Germinal center (tissue), 1 donor: ENCODE results near the gene SIGLEC9.

ENCODE experiments used
- DNase-seq: peaks from one replicate; pipeline ENCODE4 v3.0.0; 2012; ENCODE audit warnings: mixed read lengths, low spot score

Gene SIGLEC9

DNA sequence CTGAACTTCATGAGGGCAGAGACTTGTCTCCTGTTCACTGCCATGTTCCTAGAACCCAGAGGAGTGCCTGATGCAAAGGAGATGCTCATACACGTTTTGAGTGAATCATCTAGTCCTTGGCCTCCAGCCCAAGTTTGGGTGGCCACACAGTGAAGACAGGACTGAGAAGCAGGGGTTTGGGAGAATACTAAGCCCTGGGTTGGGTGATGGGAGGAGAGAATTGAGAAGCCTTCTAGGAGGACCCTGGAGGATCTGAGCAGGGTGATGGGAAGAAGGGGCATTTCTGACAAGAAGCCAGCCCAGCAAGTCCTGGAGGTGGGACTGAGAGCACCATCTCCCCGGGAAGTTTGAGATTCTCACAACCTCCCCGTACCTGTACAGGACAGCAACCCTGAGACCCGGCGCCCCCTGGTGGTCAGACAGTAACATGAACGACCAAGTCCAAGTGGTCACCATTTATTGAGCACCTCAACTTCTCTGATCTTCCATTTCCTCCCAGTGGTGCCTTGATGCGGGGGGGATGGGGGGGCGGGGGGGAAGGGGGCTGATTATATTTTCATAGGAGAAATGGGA is 27.5 kb upstream of the SIGLEC9 start:
- DNase-seq, result peak; percentile 72

DNA sequence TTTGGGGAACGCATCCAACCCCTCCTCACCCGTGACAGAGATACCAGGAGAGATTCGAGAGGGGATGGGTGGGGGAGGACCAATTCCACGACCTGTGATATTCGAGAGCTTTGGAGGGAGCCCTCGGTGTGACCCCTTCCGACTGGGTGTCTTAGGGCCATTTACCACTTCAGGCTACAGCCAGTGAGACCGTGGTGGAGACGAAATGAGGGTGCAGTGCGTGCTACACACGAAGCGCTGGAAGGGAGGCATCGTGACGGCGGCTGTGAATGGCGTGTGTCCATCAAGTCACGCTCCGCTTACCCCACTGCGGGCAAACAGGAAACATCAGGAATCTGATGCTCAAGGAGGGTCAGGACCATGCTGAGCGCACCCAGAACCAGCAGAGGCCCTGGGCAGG is 26.9 kb upstream of the SIGLEC9 start:
- no peak for DNase-seq

DNA sequence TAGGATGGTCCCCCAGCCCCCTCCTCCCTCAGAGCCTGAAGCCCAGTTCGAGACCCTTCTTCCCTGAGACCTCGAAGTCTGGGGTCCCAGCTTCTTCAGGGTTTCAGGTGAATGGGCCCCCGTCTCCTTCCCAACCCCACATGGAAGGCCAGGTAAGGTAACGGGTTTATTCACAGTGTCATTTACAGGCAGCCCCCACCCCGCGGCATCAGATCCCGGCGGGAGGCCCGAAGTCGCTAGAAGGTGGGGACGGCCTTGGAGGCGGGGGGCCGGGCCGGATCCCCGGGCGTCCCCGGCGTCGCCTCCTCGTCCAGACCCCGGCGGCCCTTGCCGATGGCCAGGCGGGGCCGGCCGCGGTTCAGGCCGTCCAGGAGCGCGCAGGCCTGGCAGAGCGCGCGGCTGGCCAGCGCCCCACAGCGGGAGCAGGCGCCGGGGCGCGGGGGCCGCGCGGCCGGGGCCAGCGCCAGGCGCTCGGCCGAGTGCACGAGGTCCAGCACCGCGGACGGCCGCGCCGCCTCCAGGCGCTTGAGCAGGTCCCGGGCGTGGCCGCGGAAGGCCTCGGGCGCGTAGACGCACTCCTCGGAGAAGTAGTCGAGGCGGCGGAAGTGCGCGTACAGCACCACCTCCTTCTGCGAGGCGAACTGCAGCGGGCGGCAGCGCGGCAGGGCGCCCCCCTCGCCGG is 26.2 kb upstream of the SIGLEC9 start:
- DNase-seq, result no peak

DNA sequence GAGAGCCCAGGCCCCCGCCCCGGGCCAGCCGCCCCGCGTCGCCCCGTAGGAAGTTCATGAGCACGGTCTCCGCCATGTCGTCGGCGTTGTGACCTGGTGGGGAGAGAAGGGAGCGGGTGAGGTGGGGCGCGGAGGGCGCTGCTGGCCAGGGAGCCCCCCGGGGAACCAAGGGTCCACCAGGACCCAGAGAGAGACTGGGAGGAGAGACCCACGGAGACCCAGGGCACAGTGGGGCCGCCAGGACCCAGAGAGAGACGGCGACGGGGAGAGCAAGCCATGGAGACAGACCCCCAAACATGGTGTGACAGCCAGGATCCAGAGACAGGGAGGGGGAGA is 25.7 kb upstream of the SIGLEC9 start:
- DNase-seq, result no peak

DNA sequence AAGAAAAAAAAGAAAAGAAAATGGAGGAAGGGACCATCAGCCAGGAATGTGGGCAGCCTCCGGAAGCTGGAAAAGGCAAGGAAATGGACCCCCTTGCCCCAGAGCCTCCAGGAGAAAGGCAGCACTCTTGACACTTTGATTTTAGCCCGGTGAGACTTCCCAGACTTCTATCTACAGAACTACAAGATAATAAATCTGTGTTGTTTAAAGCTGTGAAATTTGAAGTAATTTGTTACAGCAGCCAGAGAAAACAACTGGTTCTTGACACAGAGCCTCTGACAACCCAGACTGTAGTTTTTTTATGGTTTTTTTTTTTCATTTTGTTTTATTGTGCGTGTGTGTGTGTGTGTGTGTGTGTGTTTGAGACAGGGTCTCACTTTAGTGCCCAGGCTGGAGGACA is 24.1 kb upstream of the SIGLEC9 start:
- no peak for DNase-seq

DNA sequence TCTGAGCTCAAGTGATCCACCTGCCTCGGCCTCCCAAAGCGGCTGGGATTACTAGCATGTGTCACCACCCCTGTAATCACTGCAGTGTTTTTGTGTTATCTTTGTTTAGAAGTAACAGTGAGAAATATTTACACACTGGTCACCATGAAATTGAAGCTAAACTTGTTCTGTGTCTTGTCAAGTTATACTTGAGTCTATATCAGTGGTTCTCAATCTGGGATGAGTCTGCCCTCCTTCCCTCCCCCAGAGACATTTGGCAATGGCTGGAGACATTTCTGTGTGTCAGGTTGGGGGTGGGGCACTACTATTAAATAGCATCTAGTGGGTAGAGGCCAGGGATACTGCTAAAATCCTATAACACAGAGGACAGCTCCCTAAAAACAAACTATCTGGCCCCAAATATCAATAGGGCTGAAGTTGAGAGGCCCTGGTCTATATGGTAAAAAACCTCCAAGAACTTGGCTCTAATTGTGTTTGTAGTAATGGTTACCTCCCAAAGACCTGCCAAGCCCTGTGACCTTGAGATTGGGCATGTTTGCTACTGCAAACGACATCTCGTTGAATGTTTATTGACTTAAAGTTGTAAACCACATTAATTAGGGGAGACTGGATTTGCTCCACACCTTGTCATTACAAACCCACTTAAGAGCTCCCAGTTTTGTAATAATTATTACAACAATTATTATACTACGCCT is 23.4 kb upstream of the SIGLEC9 start:
- no peak for DNase-seq

DNA sequence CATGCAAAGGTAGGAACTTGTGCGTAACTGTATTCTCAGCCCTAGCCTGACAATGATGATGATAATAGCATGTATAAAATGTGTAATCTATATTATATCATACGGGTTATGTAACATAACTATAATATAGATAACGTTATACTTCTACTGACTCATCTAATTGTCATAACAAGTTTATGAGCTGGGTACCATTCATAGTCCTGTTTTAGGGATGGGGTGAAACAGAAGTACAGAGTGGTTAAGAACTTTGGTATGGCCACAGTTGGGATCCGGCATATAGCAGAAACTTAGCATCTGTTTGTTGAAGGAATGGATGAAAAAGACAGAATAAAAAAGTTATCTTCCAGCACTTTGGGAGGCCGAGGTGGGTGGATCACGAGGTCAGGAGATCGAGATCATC is 21.7 kb upstream of the SIGLEC9 start:
- no peak for DNase-seq

DNA sequence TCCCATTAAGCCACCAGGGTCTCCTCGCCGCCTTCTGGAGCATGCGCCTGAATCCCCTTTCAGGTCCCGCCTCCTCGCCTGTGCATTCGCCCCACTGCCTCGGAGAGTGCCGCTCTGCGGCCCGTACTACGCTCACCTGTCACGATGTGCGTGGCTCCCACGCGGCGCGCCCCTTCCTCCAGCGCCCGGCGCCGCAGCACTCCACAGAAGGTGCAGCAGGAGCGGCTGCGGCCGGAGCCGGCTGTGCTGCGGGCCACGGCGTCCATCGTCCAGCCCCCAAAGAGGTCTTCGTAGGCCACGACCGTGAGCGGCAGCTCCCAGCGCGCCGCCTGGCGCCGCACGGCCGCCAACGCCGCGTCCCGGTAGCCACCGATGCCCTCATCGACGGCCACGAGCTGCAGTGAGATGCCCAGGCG is 20.8 kb upstream of the SIGLEC9 start:
- DNase-seq, result no peak

DNA sequence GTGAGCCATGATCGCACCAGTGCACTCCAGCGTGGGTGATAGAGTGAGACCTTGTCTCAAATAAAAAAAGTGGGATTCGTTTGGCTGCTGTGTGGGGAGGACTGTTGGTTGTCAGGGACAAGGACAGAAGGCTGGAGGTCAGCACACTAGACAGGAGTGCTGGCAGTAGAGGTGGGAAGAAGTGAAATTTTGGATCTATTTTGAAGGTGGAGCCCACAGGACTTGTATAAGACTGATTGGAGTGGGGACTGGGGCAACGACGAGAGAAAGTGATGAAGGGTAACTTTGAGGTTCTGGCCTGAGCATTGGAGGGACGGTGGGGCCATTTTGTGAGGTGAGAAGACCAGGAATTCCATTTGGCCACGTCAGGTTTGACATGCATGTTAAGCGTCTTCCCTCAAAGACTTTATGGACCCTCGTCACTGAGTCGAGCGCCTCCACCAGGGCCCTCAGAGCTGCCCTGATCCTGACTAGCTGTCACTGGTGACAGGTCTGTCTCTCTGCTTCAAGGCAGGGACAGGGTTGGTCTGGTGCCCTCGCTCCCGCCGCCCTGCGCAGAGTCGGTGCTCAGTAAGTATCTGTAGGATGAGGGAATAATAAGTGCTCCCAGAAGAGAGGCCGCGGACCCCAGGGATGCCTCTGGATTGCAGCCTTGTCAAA is 17.2 kb upstream of the SIGLEC9 start:
- DNase-seq, result no peak

DNA sequence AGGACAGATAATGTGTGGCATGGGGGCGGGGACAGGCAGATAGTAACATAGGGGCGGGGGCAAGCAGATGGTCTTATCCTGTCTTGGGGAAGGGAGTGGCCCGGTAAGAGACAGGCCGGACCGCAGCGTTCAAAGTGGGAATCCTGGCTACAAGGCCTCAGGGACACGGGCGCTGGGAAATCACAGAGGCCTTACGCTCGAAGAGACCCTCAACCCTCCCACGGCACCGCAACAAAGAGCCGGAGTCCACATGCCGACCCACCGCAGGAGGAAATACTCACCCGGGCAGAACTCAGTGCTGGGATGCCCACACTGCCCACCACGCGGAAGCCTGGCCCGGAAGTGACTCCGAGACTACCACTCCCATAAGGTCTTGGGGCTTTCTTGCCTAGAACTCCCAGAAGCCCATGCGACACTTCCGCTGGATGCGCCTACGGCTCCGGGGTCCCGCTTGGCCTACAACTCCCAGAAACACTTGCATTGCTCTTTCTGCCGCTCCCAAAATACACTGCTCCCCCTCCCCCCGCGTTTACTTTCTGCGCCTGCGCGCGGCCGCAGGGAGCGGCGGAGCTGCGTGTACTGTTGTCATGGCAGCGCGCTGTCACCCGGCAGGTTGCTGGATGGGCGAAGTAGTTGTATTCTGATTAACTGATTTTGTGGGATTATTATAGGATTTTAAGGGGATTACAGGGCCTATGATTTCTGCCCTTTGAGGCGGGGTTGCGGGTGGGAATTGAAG is 16.5 kb upstream of the SIGLEC9 start, which contains the start of gene CTU1:
TSS of gene CTU1 (minus strand) at position 344 of the 739 bp plus-strand sequence. CDS start 3,840 bp downstream, outside the sequence.
- peak; percentile 96 for DNase-seq

DNA sequence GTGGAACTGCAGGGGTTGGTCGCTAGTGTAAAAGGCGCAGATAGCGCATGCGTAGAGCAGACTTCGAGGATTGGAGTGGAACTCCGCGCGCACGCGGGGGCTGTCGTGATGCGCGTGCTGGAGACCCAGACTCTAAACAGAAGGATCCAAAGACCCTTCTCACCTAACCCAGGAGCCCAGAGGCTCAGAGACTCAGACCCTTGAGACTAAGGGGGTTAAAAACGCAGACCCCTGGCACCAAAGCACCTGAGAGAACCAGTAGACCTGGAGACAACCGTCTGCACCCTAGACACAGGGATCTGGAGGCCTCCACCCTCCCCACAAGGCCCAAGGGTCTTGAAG is 15.9 kb upstream of the SIGLEC9 start:
- no peak for DNase-seq

DNA sequence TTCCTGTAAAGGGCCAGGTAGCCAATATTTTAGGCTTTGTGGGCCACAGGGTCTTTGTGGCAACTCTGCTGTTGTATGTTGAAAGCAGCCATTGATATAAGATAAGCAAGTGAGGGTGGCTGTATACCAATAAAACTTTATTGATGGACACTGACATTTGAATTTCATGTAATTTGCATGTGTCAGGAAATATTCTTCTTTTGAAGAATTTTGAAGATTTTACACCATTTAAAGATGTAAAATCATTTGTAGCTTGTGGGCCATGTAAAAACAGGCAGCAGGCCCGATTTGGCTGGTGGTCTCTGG is 14.1 kb upstream of the SIGLEC9 start:
- DNase-seq, result no peak

DNA sequence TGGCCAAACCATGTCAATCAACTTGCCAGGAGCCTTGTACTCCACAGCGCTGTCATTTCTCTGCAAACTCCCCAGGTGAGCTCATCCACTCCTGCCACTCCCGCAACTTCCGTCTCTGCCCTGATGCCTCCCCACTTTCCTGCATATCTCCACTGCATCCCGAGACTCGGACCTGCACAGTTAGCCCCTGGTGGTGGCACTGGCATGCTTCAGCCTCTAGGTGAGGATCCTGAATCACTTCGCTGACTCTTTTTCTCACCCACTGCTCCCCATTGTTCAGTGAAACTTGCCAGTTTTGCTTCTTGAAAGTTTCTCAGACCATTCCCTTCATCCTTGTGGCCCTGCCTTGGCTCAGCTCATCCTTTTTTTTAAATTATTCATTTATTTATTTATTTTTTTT is 13.1 kb upstream of the SIGLEC9 start:
- no peak for DNase-seq

DNA sequence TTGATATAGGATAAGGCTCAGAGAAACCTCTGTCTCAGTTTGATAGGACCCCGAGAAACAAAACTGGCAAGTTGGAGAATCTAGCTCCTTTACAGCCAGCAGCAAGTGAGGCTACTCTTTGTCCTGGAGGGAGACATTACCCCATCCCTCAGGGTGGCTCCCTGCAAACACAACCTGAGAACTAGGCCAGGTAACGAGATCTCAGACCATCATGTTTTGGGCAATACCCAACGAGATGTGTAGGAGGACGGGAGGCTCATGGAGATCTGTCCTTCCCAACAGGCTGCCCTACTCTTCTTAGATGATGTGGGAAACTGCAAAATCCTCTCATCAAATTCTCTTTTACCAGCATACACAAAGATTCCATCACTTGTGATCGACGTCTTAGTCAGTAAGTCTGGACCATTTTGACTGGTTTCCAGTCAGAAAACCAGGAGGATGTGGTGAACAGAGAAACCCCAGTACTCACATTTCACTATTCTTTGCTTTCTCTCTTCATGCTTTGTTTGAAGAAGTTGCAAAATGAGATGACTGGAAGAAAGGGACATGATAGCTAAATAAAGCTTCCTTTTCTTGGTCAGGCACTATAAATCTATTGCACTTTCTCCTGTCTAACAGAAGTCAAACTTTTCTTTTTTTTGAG is 10.5 kb upstream of the SIGLEC9 start:
- no peak for DNase-seq

DNA sequence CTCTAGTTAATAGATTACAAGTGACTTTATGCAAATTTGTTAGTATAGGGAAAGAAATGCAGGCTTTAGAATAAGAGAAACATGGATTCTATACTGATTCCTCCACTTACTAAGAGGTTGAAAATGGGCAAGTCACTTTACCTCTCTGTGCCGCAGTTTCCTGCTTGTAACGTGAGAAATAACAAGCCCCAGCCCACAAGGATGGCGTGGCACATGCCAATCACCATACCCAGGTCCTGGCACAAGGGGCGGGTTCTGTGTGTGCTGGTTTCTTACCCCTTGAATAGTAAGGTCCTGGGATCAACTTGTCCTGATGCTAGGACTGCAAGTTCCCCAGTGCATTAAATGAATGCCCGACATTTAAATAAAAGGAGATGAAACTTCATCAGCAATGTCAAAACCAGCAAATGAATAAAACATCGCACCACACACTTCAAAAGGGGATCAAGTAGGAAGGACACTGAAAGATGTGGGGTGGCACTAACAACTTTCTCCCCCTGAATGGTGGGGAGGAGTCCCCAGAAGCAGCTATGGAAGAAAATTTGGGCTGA is 7.9 kb upstream of the SIGLEC9 start:
- no peak for DNase-seq

DNA sequence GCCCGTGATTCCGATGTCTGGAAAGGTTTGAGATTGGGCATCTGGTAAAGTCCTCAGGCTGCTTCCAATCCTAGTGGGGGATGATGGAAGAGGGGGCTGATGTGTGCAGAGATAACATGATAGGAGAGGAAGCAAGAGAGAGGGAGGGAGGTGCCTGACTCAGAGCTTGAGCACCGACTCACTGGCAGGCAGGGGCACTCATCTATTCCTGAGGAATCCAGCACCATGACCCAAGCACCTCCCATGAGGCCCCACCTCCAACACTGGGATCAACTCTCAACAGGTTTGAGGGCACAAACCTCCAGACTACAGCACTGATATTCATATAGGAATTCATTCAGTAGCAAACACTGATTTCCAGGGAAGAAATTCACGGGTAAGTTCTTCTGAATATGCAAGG is 5.6 kb upstream of the SIGLEC9 start:
- no peak for DNase-seq

DNA sequence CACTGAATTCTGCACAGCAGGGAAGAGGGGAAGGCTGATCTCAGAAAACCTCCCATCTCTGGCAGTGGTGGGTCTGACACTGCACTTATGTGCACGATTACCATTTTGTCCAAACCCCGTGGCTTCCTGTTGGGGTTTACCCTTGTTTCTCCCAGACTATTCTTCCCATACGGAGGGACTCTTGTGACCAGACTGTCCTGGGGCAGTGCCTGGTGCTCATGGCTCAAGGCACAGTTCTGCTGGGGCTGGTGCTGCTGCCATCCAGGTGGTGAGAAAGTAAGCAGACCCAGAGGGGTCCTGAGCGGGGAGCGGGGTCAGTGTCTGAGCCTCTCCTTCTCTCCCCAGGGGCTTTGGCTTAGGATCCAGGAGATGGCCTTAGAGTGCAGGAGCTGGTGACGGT is 5.1 kb upstream of the SIGLEC9 start:
- no peak for DNase-seq

DNA sequence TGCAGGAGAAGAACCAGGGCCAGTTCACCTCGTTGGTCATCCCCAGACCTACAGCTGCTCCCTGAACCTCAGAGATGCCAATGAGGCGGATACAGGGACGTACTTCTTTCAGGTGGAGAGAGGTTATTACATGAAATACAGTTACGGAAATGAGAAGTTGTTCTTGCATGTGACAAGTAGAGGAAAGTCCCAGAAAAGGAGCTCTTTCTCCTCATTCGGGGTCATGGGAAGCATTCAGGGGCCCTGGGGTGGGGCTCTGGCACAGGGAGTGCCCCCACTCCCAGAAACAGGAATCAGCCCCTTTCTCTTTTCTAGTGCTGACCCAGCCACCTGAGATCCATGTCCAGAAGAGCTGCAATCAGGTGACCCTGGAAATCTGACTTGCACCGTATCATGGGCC is 4.5 kb upstream of the SIGLEC9 start:
- no peak for DNase-seq

DNA sequence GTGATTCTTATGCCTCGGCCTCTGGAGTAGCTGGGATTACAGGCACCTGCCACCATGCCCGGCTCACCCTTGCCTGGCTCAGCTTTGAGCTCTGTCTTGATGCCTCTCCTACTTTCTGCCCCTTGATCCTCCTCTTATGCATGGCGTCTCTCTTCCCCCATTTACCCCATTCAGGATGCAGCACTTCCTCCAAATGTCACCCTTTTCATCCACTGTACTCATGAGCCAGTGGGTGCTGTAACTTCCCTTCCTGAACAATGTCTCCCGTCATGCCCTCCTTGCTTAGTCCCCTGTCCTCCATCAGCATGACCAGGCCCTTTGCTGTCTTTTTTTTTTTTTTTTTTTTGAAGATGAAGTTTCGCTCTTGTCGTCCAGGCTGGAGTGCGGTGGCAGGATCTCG is 3.4 kb upstream of the SIGLEC9 start:
- no peak for DNase-seq

DNA sequence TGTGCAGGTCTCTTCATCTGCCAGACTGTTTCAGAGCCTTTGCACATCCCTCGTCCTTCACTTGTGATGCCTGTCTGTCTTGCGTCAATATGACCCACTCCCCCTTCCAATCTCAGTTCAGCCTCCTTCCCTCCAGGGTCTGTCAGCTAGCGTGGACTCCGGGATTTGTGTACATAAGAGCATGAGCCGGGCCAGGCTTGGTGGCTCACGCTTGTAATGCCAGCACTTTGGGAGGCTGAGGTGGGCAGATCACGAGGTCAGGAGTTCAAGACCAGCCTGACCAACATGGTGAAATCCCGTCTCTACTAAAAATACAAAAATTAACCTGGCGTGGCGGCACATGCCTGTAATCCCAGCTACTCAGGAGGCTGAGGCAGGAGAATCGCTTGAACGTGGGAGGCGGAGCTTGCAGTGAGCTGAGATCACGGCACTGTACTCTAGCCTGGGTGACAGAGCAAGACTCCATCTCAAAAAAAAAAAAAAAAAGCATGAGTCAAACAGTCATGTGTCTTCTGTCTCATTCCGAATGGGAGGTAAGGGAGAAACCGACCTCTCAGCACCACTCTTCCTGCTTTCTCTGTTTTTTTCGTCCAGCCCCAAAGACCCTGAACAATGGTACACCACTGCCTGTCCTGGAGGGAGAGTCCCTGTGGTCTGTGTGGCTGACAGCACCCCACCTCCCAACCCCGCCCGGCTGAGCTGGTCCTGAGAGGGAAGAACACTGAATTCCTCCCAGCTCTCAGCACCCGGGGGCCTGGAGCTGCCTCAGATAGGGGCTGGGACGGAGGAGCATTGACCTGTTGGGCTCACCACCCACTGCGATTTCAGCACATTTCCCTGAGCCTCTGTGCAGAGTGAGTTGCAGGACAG is 2.4 kb upstream of the SIGLEC9 start:
- DNase-seq, result no peak

DNA sequence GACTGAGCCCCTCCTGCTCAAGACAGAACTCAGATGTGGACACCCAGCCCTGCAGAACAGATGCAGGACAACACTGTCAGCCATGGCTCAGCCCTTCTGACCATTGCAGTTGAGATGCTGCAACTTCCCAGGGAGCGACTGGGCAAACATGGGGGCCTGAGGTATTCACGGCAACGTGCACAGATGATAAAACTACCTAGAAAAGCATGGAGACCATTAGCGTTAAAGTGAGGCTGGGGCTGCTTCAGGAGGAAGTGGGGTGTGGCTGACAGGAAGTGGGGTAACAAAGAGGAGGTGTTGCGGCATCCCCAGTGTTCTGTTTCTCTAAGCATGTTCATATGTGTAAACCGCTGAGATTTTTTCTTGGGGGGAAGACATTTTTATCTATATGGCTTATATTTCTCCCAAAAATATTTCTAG is 1.3 kb upstream of the SIGLEC9 start:
- DNase-seq, result no peak
